HUES48 (cell line): Measurements from ENCODE around the gene THOC5.

Experiments used
- H3K27ac ChIP-seq: one replicate; pipeline ENCODE4 v1.7.0; 2013; ENCODE audit warnings: low read depth, low read length, inconsistent platforms
- H3K27me3 ChIP-seq: 2 replicates; pipeline ENCODE4 v1.6.1; 2013; ENCODE audit warnings: mild to moderate bottlenecking, low read length; ENCODE audit not compliant: control insufficient read depth, insufficient read depth
- H3K36me3 ChIP-seq: 2 replicates; pipeline ENCODE4 v1.6.1; 2013; ENCODE audit warnings: low read length; ENCODE audit not compliant: control insufficient read depth, insufficient read depth
- H3K4me1 ChIP-seq: 2 replicates; pipeline ENCODE4 v1.6.1; 2013; ENCODE audit warnings: mild to moderate bottlenecking, low read length; ENCODE audit not compliant: control insufficient read depth, insufficient read depth
- H3K4me3 ChIP-seq: 2 replicates; pipeline ENCODE4 v1.5.1; 2013; ENCODE audit warnings: mild to moderate bottlenecking, low read depth, low read length
- H3K9ac ChIP-seq: 2 replicates; pipeline ENCODE4 v1.6.1; 2013; ENCODE audit warnings: mild to moderate bottlenecking, low read depth, low read length, moderate library complexity
- H3K9me3 ChIP-seq: 2 replicates; pipeline ENCODE4 v1.6.1; 2013; ENCODE audit warnings: low read length; ENCODE audit not compliant: control insufficient read depth, insufficient read depth

The THOC5 gene

DNA sequence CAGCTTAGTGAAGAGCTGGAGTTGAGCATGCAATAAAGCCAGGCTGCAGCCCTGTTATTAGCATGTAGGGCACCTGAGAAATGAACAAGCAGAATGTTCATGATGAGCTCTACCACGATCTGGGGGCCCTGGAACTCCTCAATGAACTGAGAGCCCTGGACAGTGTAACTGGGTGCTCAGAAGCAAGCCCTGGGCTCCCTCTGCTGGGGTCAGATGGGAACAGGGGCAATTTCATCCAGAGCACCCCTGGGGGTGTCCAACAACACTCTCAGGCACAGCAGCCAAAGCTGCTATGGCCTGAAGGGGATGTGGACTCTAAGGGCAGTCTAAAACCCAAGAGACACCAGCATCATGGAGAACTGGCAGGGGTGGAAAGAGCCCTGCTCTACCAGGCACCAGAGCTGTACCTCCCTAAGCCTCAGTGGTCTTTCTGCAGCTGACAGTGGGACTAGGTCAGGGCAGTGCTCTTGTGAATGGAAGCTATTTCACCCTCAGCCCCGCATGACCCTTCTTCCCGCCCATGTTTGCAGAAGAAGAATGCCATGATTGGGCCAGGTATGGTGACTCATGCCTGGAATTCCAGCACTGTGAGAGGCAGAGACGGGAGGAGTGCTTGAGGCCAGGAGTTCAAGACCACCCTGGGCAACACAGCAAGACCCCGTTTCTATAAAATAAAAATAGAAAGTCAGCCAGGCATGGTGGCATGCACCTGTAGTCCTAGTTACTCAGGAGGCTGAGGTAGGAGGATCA lies 28.9 kb downstream of the THOC5 start:
- no peak overlapping the region for H3K27ac ChIP-seq
- H3K4me3 ChIP-seq: no peak overlapping the region
- H3K36me3 ChIP-seq: peaks cover 88% of the 10 kb centered on the region
- no peaks in the 10 kb centered on the region for H3K4me1 ChIP-seq
- H3K27me3 ChIP-seq: no peaks in the 10 kb centered on the region
- no peak overlapping the region for H3K9ac ChIP-seq
- H3K9me3 ChIP-seq: no peaks in the 10 kb centered on the region

DNA sequence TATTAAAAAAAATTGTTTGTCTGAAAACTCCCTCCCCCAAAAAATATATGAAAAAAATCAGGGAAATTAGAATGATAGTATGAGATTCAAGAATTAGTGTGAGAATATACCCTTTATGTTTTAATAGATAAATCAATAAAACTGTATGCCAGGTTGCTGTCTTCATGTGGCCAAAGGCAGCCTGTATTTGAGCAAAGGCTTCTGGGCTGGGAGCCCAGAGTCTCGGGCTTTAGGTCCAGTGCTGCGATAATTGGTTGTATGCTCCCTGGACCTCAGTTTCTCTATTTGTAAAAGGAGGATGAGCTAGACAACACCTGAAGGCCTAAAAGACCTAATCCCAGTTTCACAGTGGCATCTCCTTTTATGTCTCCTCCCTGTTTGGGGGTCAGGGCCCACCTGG lies 29.8 kb downstream of the THOC5 start:
- no peak overlapping the region for H3K4me3 ChIP-seq
- H3K27ac ChIP-seq: no peak overlapping the region
- H3K9me3 ChIP-seq: no peaks in the 10 kb centered on the region
- H3K4me1 ChIP-seq: no peaks in the 10 kb centered on the region
- no peaks in the 10 kb centered on the region for H3K27me3 ChIP-seq
- peaks cover 88% of the 10 kb centered on the region for H3K36me3 ChIP-seq
- no peak overlapping the region for H3K9ac ChIP-seq

DNA sequence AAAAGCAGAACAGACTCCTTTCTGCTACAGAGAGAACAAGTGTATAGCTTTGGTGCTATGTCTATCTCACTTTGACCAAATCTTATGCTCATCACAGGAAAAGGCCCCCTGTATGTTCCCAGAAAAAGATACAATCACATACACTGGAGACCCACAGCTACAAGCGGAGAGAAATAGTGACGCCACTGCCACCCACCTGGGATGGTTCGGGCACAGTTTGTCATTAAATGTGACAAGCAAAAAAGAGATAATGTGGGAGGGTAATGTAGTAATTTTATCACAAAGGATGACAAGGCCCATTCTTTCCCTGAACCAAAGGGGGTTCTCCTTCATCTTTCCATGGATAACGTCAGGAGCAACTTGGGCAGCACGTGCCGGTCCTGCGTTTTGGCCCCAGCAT lies 32.0 kb downstream of the THOC5 start:
- no peak overlapping the region for H3K4me3 ChIP-seq
- H3K36me3 ChIP-seq: peaks cover 88% of the 10 kb centered on the region
- H3K27ac ChIP-seq: no peak overlapping the region
- H3K4me1 ChIP-seq: no peaks in the 10 kb centered on the region
- no peaks in the 10 kb centered on the region for H3K27me3 ChIP-seq
- H3K9ac ChIP-seq: no peak overlapping the region
- no peaks in the 10 kb centered on the region for H3K9me3 ChIP-seq

DNA sequence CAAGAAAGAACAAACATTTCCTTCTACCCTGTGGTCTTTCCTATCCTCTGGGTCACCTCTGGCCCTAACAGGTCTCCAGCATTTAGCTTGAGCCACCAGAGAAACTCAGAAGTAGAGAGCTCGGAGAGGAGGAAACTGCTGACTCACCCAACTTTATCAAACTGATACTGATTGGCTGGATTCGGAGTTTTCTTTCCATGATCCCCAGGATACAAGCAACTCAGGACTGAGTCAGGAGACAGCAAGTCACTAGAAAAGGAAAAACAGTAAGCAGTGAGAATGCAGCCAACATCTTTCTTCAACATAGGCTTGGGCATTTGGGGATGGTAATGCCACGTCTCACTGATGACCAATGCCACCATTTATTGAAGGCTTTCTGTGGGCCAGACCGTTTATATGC lies 32.7 kb downstream of the THOC5 start:
- H3K9ac ChIP-seq: no peak overlapping the region
- no peaks in the 10 kb centered on the region for H3K27me3 ChIP-seq
- no peaks in the 10 kb centered on the region for H3K4me1 ChIP-seq
- peaks cover 90% of the 10 kb centered on the region for H3K36me3 ChIP-seq
- H3K27ac ChIP-seq: no peak overlapping the region
- H3K9me3 ChIP-seq: no peaks in the 10 kb centered on the region
- no peak overlapping the region for H3K4me3 ChIP-seq

DNA sequence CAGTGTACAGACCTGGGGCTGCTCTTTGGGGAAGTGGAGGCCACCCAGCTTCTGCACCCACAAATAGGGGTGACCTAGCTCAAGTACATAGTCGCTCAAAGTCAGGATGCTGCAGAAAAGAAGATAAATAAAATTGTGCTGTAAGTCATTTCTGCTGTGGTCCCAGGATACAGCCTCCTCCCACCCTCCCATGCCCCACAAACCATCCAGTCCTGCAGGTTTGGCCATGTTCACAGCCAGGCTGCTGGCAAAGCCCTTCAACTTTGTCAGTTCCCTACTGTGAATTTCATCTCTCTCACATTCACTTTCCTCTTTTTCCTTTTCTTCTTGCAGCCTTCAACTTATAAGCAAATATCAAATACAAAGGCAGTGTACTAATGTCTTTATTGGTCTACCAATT lies 33.6 kb downstream of the THOC5 start:
- Histone ChIP-seq H3K9me3 (no peaks in the 10 kb centered on the region), H3K9ac (no peak overlapping the region), H3K4me1 (no peaks in the 10 kb centered on the region), H3K4me3 (no peak overlapping the region), H3K27me3 (no peaks in the 10 kb centered on the region), H3K36me3 (peaks cover 89% of the 10 kb centered on the region), H3K27ac (no peak overlapping the region)

DNA sequence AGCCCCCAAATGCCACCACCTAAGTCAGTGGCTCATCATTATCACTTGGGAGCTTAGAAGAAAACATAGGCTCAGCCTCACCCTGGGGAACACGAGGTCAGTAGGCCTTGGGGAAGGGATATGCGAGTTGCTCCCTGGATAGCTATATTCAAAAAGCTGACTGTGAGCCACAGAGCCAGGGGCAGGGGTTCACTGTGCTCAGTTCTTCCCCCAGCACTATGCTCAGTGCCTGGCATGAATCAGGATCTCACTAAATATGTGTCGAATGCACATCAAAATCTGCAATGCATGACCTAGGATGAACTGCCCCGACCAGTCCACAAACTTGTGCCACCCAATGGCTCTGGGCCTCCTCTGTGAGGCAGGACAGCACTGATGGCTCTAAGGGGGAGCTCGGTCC lies 35.1 kb downstream of the THOC5 start:
- Histone ChIP-seq H3K36me3 (peaks cover 73% of the 10 kb centered on the region), H3K4me3 (no peak overlapping the region), H3K27ac (no peak overlapping the region), H3K4me1 (no peaks in the 10 kb centered on the region), H3K9ac (no peak overlapping the region), H3K9me3 (no peaks in the 10 kb centered on the region), H3K27me3 (no peaks in the 10 kb centered on the region)

DNA sequence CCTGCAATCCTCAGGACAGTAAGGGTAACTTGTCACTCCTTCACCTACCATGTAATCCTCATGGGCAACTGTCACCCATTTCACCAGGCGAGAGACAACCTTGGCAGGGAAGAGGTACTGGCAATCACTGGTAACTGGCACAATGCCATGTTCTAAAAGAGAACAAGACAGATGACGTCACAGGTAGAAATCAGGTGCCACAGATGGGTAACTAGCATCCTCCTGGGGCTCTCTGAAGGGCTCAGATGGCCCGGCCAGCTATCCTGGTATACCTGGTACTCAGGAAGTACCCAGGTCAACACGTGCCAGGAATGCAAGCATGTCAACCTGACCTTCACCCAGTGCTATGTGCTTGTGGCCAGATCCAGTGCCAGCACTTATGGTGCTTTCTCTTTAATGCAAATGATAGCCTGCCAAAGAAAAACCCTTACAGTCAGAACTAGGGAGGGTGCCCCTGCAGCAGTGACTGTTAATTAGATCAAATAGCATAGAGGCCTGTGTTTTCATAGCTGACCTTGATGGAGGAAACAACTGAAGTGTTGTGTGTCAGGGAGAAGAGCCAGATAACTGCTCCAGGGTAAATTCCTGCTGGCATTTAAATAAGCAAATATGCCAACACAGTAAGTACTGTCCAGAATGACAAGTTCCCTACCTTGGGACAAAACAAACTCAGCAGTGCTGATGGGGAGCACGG lies 36.2 kb downstream of the THOC5 start:
- Histone ChIP-seq H3K4me1 (no peaks in the 10 kb centered on the region), H3K4me3 (no peak overlapping the region), H3K27me3 (no peaks in the 10 kb centered on the region), H3K27ac (no peak overlapping the region), H3K9me3 (no peaks in the 10 kb centered on the region), H3K9ac (no peak overlapping the region), H3K36me3 (peaks cover 74% of the 10 kb centered on the region)

DNA sequence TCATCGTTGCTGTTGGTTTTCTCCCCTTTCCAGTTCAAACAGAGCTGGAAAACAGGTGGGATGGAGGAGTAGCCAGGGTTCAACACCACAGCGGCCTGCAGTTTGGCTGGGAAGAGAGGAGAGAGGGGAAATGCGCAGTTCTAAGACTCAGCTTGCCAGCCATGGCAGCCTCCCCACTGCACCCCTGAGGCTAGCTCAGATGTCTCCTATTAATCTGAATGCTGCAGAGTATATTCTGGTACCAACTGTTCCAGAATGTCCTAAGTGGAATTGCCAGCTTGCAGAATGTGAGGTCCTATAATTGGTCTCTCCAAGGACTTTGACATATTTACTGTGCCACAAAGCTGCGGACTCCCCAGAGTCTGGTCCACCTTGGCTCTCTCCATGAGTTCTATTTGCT lies 41.5 kb downstream of the THOC5 start:
- H3K4me1 ChIP-seq: no peaks in the 10 kb centered on the region
- H3K4me3 ChIP-seq: no peak overlapping the region
- H3K27me3 ChIP-seq: no peaks in the 10 kb centered on the region
- peaks cover 77% of the 10 kb centered on the region for H3K36me3 ChIP-seq
- H3K27ac ChIP-seq: no peak overlapping the region
- H3K9ac ChIP-seq: no peak overlapping the region
- H3K9me3 ChIP-seq: no peaks in the 10 kb centered on the region

DNA sequence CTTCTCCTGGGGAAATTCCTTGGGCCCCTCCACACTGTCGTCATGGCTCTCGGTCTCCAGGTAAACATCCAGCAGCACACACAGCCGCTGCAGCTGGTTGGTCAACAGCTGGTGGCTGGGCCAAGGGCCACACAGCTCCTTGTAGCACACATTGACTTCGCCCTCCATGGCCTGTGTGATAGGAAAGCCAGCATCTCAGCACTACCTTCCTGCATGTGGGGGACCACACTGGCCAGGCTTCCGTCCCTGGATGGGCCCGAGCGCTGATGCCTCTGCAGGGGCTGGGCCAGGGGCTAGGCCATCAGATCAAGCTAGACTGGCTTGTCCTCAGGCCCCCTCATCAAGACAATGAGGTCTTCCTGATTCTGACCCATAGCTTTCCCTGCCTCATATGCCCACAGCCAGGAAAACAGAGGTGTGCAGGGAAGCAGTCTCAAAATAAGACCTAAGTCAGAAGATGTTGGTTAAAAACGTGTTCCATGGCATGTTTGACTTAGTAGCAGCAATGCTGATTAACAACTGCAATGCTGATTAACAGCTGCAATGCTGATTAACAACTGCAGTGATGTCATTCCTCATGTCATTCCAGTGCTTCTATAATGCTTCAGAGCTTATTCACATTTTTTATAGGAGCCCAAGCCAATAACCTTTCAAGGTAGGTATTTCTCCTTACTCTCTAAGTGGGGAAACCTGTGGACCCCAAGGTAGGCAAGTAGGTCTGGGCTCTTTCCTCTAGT lies 42.3 kb downstream of the THOC5 start:
- H3K27ac ChIP-seq: no peak overlapping the region
- peaks cover 77% of the 10 kb centered on the region for H3K36me3 ChIP-seq
- H3K9ac ChIP-seq: no peak overlapping the region
- no peaks in the 10 kb centered on the region for H3K4me1 ChIP-seq
- H3K9me3 ChIP-seq: no peaks in the 10 kb centered on the region
- no peak overlapping the region for H3K4me3 ChIP-seq
- no peaks in the 10 kb centered on the region for H3K27me3 ChIP-seq

DNA sequence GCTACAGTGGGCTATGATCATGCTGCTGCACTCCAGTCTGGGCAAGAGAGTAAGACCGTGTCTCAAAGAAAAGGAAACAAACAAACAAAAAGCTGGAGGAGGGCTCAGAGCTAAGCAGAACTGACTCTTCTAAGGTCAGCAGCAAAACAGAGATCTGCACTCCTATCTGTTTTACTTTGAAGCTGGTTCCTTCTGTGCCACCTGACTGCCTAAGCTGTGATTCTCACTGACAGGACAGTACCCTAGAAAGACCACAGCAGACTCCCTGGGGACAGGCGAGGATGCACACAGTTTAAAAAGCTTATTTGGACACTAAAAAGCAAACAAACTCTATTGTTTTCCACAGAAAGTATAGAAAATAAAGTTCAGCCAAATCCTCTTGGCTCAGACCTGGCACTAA lies 43.0 kb downstream of the THOC5 start:
- H3K4me1 ChIP-seq: no peaks in the 10 kb centered on the region
- H3K36me3 ChIP-seq: peaks cover 77% of the 10 kb centered on the region
- no peaks in the 10 kb centered on the region for H3K9me3 ChIP-seq
- no peak overlapping the region for H3K27ac ChIP-seq
- no peak overlapping the region for H3K9ac ChIP-seq
- no peaks in the 10 kb centered on the region for H3K27me3 ChIP-seq
- H3K4me3 ChIP-seq: no peak overlapping the region

DNA sequence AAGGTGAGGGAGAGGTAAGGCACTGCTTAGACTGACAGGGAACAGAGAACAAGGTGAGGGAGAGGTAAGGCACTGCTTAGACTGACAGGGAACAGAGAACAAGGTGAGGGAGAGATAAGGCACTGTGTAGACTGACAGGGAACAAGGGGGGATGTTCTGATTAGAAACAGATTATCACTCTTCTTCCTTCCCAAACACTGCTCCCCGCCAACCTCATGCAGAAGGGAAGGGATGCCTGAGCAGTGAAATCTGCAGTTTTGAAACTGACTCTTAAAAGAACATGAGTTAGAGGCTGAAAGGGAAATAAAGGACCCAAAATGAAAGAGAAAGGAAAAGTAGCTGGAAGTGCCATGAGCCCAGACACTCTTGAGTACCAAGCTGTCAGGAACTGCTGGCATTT lies 43.7 kb downstream of the THOC5 start:
- no peak overlapping the region for H3K9ac ChIP-seq
- no peaks in the 10 kb centered on the region for H3K9me3 ChIP-seq
- H3K4me3 ChIP-seq: no peak overlapping the region
- peaks cover 74% of the 10 kb centered on the region for H3K36me3 ChIP-seq
- H3K4me1 ChIP-seq: no peaks in the 10 kb centered on the region
- H3K27me3 ChIP-seq: no peaks in the 10 kb centered on the region
- no peak overlapping the region for H3K27ac ChIP-seq
